PC-3 (cell line): ENCODE measurements around the gene SKAP1. TPM values are rescaled to one million over a fixed set of nuclear protein-coding genes. Genes with fewer than 3 reads are reported as not detected.

Experiments
- ATAC-seq: fragments of 200-7000 bp; cut with Tn5 transposase; 2 replicates; pipeline ENCODE4 v1.9.1; 2020; ENCODE audit warnings: mild to moderate bottlenecking, moderate library complexity
- BruUV-seq: library from RNA; stranded (reverse); fragments of 400-500 nt; replicated peaks from 2 replicates; lab custom pipeline; 2021; lab: Mats Ljungman, UMichigan
- CTCF ChIA-PET: fragments of 300-600 bp; sonication (Branson Sonifier 250); formaldehyde crosslinking; loops from one replicate; lab custom pipeline; 2022; ENCODE audit warnings: antibody characterized with exemption; lab: Charles Lee
- POLR2A ChIA-PET: fragments of 300-600 bp; sonication (Branson Sonifier 250); formaldehyde crosslinking; loops from one replicate; lab custom pipeline; 2022; ENCODE audit warnings: antibody characterized with exemption; ENCODE audit not compliant: unreplicated experiment; lab: Charles Lee
- DNase-seq: peaks from one replicate; pipeline ENCODE4 v3.0.0-alpha.2; 2015
- H2AFZ ChIP-seq: fragments of 300-600 bp; sonication (generic); 2 replicates; pipeline ENCODE4 v1.6.0; 2016; ENCODE audit warnings: antibody characterized with exemption, low read length
- H3F3A ChIP-seq: fragments of 300-600 bp; sonication (generic); one replicate; pipeline ENCODE4 v1.6.0; 2017; ENCODE audit warnings: antibody characterized with exemption, low read length, control low read depth, mild to moderate bottlenecking; ENCODE audit not compliant: unreplicated experiment
- H3K27ac ChIP-seq: fragments of 300-600 bp; sonication (generic); 2 replicates; pipeline ENCODE4 v1.5.1; 2016; ENCODE audit warnings: mild to moderate bottlenecking, low read length
- H3K27me3 ChIP-seq: fragments of 300-600 bp; sonication (generic); 2 replicates; pipeline ENCODE4 v1.6.1; 2016; ENCODE audit warnings: low read length, mixed read lengths
- H3K36me3 ChIP-seq: fragments of 300-600 bp; sonication (generic); 2 replicates; pipeline ENCODE4 v1.6.1; 2016; ENCODE audit warnings: low read depth, mixed run types, low read length, mixed read lengths
- H3K4me1 ChIP-seq: fragments of 300-600 bp; sonication (generic); 2 replicates; pipeline ENCODE4 v1.5.1; 2016; ENCODE audit warnings: low read length; ENCODE audit not compliant: insufficient read depth
- H3K4me2 ChIP-seq: fragments of 300-600 bp; sonication (generic); 2 replicates; pipeline ENCODE4 v1.6.0; 2016; ENCODE audit warnings: low read length
- H3K4me3 ChIP-seq: fragments of 300-600 bp; sonication (generic); 2 replicates; pipeline ENCODE4 v1.5.1; 2016; ENCODE audit warnings: mild to moderate bottlenecking, low read length, mixed read lengths
- H3K79me2 ChIP-seq: fragments of 300-600 bp; sonication (generic); 2 replicates; pipeline ENCODE4 v1.6.1; 2017; ENCODE audit warnings: low read length, mixed read lengths
- H3K9ac ChIP-seq: fragments of 300-600 bp; sonication (generic); 2 replicates; pipeline ENCODE4 v1.6.0; 2016; ENCODE audit warnings: mild to moderate bottlenecking, low read length
- H3K9me2 ChIP-seq: fragments of 300-600 bp; sonication (generic); replicated peaks from 2 replicates; pipeline ENCODE4 v1.6.1; 2016; ENCODE audit warnings: mixed run types, low read length, mixed read lengths
- H3K9me3 ChIP-seq: fragments of 300-600 bp; sonication (generic); 2 replicates; pipeline ENCODE4 v1.6.1; 2016; ENCODE audit warnings: low read length, mixed read lengths
- H4K20me1 ChIP-seq: fragments of 300-600 bp; sonication (generic); 2 replicates; pipeline ENCODE4 v1.6.1; 2016; ENCODE audit warnings: low read length, mixed read lengths
- EZH2 ChIP-seq: fragments of 300-600 bp; sonication (generic); IDR thresholded peaks from one replicate; pipeline ENCODE4 v1.6.1; 2017; ENCODE audit warnings: antibody characterized with exemption, mild to moderate bottlenecking, low read length; ENCODE audit not compliant: unreplicated experiment
- EZH2phosphoT487 ChIP-seq: fragments of 300-600 bp; sonication (generic); IDR thresholded peaks from 2 replicates; pipeline ENCODE4 v1.6.1; 2018; ENCODE audit warnings: mild to moderate bottlenecking, antibody characterized with exemption, low read length, borderline replicate concordance
- intact Hi-C: fragments of 100-400 bp; cut with micrococcal nuclease; formaldehyde crosslinking; loops from 2 replicates; pipeline ENCODE4 v1.9.0; 2023
- total RNA-seq: library from RNA; depleted of rRNA; stranded (reverse); fragments of >200 nt; gene quantifications from 2 replicates; pipeline ENCODE4 v1.2.3, GENCODE V29; 2014
- TF ChIP-seq, protein P1 (sequence below): fragments of 300-600 bp; sonication (generic); conservative IDR thresholded peaks from 2 replicates; pipeline ENCODE4 v1.5.1; 2017; ENCODE audit warnings: antibody characterized with exemption, low read depth, mild to moderate bottlenecking, low read length

Gene SKAP1
- total RNA-seq, 1 experiment from 2014 or later = not detected

GRCh38 chr17:48148029-48148770, 281.8 kb downstream of the SKAP1 start:
- Histone ChIP-seq H3K9ac (no peak overlapping the region), H3K4me1 (no peaks in the 10 kb centered on the region), H3K9me3 (no peaks in the 10 kb centered on the region), H3K27ac (no peak overlapping the region), H3K79me2 (no peaks in the 10 kb centered on the region), H3K4me3 (no peak overlapping the region), H3K36me3 (no peaks in the 10 kb centered on the region), H3K4me2 (no peak overlapping the region), H4K20me1 (no peaks in the 10 kb centered on the region), H3K27me3 (peaks cover 80% of the 10 kb centered on the region), H2AFZ (no peak overlapping the region), H3F3A (no peaks in the 10 kb centered on the region), H3K9me2 (no peaks in the 10 kb centered on the region)
- POLR2A ChIA-PET = interaction anchor here (0.5 kb wide), 1 partner anchor 149 kb away, joined by 6 read pairs; no protein-coding TSS in a partner anchor
- DNase-seq = no peak
- intact Hi-C loops = no loop called here
- no TSS peak for BruUV-seq
- TF ChIP-seq EZH2 (no peak), EZH2phosphoT487 (no peak)
- TF ChIP-seq, protein P1, sequence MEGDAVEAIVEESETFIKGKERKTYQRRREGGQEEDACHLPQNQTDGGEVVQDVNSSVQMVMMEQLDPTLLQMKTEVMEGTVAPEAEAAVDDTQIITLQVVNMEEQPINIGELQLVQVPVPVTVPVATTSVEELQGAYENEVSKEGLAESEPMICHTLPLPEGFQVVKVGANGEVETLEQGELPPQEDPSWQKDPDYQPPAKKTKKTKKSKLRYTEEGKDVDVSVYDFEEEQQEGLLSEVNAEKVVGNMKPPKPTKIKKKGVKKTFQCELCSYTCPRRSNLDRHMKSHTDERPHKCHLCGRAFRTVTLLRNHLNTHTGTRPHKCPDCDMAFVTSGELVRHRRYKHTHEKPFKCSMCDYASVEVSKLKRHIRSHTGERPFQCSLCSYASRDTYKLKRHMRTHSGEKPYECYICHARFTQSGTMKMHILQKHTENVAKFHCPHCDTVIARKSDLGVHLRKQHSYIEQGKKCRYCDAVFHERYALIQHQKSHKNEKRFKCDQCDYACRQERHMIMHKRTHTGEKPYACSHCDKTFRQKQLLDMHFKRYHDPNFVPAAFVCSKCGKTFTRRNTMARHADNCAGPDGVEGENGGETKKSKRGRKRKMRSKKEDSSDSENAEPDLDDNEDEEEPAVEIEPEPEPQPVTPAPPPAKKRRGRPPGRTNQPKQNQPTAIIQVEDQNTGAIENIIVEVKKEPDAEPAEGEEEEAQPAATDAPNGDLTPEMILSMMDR = no peak
- CTCF ChIA-PET = no interaction called here
- no peak for ATAC-seq

GRCh38 chr17:48144976-48145798, 284.8 kb downstream of the SKAP1 start:
- ChIA-PET POLR2A (no interaction called here), CTCF (no interaction called here)
- Histone ChIP-seq H3K9ac (no peak overlapping the region), H3K79me2 (no peaks in the 10 kb centered on the region), H3K9me3 (no peaks in the 10 kb centered on the region), H3K4me3 (no peak overlapping the region), H3K9me2 (no peaks in the 10 kb centered on the region), H3K4me1 (no peaks in the 10 kb centered on the region), H3K27ac (no peak overlapping the region), H4K20me1 (no peaks in the 10 kb centered on the region), H3K27me3 (peaks cover 60% of the 10 kb centered on the region), H3K4me2 (no peak overlapping the region), H3F3A (no peaks in the 10 kb centered on the region), H3K36me3 (no peaks in the 10 kb centered on the region), H2AFZ (no peak overlapping the region)
- intact Hi-C loops = no loop called here
- TF ChIP-seq EZH2phosphoT487 (no peak), EZH2 (no peak)
- TF ChIP-seq, protein P1 = no peak
- BruUV-seq = no TSS peak
- DNase-seq = no peak
- no peak for ATAC-seq
